Activated CD4-positive, alpha-beta T cell treated with anti-CD3 and anti-CD28 coated beads for 4 hours (primary cell): ENCODE data around the gene BACE1-AS.

Experiments used
- DNase-seq, 2 donors: peaks; one replicate each; pipeline ENCODE4 v3.0.0-alpha.2; 2020

BACE1-AS gene

DNA sequence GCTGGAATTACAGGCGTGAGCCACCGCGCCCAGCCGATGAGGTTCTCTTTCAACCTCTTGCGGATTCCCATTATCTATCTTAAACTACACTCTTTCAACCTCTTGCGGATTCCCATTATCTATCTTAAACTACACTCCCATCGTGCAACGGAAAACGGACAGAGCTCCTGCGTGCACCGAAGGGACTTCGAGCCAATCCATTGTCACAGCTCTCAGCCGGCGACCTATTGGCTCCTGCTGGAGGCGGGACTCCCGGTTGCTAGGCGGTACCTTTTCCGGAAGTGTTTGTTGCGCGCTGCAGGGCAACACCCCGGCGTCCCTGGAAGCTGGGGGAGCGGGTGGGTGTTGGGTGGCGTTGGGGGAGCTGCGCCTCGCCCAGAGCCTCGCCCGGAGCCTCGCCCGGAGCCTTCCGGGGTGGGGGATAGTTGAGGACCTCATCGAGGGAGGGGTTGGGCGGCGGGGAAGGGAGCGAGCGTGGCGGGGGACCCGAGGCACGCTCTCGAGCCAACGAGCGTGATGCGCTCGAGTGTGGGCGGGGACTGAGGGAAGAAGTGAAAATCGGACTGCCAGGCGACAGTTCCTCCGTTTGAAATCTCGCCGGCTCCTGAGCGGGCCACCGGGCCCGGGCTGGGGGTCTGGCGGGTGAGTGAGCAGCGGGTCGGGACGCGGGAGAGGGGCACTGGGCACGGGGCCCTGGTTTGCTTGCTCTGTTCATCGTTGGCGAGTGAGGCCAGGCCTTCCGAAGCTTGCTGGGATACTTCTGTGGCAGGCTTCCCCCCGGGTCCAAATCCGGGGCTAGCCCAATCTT is 36.6 kb downstream of the BACE1-AS start, which contains the start of gene CEP164:
CEP164 (plus strand) TSS at position 288 of the 808 bp plus-strand sequence. CDS start 10,733 bp downstream, outside the sequence.
- peak; percentile 93 to 94 for DNase-seq

DNA sequence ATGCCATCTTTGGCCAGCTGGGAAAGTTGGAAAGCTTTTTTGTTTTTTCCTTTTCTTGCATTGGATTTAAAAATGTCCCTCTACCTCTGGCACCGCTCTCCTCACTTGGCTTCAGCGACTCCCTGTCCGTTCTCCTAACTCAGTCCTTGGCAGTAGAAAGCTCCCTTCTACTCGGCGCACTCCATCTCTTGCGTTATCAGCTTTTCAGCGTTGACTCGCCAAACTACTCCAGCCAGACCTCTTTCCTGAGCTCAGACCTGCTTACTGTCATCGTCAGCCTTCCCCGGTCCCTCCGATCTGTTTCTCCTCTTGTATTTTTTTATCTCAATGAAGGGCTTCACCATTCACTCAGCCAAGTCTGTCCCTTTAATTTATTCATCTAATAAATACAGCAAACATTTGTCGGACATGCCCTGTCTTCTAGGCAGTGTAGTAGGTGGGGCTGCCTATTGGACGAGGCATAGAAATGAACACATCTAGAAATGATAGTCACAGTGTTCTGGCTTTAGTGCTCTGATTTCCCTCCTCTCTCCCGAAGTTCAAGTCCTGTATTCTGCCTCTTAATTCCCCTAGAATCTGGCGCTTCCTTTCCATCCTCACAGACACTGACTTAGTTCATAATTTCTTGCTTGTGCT is 37.3 kb downstream of the BACE1-AS start:
- DNase-seq: peak in 1 of 2 donors; percentile 10

DNA sequence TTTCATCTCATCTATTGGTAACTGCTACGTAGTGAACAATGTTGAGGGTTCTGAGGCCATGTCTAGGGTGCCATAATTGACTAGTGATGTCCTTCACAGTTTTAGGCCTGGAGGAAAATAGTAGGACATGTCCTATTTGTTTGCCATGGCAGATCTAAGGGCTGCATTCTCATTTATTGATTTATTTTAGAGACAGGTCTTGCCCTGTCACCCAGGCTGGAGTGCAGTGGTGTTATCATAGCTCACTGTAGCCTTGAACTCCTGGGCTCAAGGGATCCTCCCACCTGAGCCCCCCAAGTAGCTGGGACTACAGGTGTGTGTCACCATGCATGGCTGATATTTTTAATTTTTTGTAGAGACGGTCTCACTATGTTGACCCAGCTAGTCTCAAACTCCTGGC is 41.7 kb downstream of the BACE1-AS start:
- DNase-seq: no peak

DNA sequence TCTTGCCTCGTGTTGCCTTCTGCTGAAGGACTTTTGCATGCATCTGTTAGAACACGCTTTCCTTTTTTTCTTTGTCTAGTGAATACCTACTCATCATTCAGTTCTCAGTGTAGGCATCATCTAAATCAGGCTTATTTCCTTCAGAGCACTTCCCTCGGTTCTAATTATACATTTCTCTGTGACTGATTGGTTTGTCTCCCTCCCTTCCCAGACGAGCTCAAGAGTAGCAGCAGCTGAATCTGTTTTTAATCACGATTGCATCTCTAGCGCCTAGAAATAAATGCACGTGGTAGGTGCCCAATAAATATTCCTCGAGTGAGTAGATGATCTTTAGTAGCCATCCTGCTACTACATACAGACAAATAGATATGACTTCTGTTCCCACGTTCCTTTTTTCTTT is 42.8 kb downstream of the BACE1-AS start:
- no peak for DNase-seq

DNA sequence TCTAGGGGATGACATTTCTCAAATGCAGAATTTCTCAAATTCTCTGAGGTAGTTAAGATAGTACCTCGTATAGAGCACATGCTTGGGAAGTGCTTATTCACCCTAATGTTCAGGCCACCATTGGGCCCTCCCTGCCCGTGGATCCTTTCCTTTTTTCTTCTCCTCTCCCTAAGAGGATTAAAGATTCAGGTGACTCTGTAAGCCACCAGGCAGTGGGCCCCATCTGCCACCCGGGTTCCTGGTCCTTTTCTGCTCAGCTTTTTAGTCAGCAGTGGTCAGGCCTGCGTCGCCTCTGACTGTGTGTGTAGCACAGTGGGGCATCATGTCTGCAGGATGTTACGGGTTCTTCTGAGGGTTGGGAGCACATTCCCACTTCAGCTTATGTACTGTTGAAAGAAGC is 43.8 kb downstream of the BACE1-AS start:
- DNase-seq: no peak

DNA sequence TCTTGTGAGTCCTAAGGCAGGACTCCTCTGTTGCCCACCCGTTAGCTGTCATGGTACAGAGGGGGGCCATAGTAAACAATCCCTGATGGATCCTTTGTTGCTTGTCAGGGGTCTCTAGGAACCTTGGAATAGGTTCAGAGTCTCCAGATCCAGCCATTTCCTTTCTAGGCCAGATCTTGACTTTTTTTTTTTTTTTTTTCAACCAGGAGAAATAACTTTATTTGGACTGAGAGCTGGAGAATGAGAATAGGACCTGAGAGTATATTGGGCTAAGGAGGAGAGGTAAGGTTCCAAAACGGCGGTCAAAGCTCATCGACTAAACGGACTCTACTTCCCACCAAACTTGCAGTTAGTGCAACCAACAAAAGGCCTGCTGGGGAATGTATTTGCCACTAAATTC is 44.3 kb downstream of the BACE1-AS start:
- DNase-seq: no peak

DNA sequence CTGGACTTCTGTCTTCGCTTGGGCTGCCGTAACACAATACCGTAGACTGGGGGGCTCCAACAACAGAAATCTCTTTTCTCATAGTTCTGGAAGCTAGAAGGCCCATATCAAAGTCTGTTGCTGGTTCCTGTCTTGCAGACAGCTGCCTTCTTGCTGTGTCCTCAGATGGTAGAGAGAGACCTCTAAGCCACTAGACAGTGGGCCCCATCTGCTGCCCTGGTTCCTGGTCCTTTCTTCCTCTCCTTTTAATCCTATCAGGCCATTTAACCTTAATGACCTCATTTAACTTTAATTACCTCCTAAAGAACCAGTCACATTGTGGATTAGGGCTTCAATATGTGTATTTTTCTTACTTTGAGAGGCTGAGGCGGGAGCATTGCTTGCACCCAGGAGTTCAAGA is 45.9 kb downstream of the BACE1-AS start:
- no peak for DNase-seq
